ENCODE data around the gene STK39.

DNA sequence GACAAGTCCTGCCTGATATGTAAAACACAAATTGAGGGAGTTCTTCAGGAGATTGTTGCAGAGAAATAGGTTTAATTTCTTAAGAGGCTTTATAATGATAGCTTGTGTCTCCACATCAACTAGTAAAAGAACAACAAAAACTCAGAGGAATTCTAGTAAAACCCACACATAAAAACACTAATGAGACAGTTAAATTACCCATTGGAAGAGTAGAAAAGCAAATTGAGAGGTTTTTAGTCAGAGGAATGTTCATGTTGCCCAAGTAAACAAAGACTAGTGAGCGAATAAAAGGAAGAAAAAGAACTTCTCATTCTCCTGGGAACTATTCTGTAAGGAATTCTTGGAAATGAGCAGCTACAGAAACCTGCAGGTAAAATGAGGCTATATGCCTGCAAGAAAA, 330.6 kb downstream of the STK39 start:
- TF ChIP-seq, protein P1, sequence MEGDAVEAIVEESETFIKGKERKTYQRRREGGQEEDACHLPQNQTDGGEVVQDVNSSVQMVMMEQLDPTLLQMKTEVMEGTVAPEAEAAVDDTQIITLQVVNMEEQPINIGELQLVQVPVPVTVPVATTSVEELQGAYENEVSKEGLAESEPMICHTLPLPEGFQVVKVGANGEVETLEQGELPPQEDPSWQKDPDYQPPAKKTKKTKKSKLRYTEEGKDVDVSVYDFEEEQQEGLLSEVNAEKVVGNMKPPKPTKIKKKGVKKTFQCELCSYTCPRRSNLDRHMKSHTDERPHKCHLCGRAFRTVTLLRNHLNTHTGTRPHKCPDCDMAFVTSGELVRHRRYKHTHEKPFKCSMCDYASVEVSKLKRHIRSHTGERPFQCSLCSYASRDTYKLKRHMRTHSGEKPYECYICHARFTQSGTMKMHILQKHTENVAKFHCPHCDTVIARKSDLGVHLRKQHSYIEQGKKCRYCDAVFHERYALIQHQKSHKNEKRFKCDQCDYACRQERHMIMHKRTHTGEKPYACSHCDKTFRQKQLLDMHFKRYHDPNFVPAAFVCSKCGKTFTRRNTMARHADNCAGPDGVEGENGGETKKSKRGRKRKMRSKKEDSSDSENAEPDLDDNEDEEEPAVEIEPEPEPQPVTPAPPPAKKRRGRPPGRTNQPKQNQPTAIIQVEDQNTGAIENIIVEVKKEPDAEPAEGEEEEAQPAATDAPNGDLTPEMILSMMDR (IDR thresholded peaks at IDR 0.05): no peak
- TF ChIP-seq EP300 (IDR thresholded peaks at IDR 0.05) (no peak), POLR2A (IDR thresholded peaks at IDR 0.05) (no peak), POLR2AphosphoS5 (IDR thresholded peaks at IDR 0.05) (no peak)
